ENCODE results near the gene LIPG. TPM values are rescaled to one million over a fixed set of nuclear protein-coding genes. Genes with fewer than 3 reads are reported as not detected.
A peak's percentile ranks its signal among the peaks of the same experiment; 100 is the strongest.

LIPG gene
- total RNA-seq, 1 experiment from 2014 or later = 3.2 TPM

DNA sequence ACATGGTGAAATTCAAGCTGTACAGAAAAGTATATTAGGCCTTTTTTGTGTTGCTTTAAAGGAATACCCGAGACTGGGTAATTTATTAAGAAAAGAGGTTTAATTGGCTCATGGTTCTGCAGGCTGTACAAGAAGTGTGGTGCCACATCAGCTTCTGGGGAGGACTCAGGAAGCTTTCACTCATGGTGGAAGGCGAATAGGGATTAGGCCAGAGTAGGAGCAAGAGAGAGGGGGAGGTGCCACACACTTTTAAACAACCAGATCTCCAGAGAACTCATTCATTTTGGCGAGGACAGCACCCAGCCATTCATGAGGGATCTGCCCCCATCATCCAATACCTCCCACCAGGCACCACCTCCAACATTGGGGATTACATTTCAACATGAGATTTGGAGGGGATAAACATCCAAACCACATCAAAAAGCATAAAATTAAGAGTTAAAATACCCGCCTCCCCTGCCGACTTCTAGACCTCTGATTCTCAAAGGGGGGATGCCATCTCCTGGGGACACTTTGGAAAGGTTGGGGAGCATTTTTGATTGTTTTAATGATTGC lies 15.1 kb upstream of the LIPG start:
- no peak for DNase-seq (ENCODE audit: low spot score)

DNA sequence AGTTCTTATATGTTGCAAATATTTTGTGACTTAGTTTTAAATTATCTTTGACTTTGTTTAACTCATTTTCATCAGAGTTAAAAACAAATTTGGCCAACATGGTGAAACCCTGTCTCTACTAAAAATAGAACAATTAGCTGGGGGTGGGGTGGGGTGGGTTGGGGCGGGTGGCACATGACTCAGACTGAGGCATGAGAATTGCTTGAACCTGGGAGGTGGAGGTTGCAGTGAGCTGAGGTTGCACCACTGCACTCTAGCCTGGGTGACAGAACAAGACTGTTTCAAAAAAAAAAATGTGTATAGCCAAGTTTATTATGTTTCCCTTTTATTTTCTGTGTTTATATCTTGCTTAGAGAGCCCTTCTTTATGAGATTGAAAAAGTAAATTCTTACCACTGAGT lies 14.2 kb upstream of the LIPG start:
- DNase-seq (ENCODE audit: low spot score) = no peak

DNA sequence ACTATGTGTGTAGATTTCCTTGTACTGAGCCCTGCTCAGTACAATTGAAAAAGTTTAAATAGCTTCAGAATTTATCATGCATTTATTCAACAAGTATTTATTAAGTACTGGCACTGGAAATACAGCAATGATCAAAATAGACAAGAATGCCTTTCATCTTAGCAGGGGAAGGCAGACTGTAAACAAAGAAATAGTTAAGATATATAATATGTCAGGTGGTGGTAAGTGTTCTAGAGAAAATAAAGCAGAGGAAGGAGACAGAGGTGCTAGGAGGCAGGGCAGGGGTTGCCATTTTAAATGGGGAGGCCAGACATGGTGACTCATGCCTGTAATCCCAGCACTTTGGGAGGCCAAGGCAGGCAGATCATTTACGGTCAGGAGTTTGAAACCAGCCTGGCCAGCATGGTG lies 13.6 kb upstream of the LIPG start:
- peak; percentile 51 for DNase-seq (ENCODE audit: low spot score)

DNA sequence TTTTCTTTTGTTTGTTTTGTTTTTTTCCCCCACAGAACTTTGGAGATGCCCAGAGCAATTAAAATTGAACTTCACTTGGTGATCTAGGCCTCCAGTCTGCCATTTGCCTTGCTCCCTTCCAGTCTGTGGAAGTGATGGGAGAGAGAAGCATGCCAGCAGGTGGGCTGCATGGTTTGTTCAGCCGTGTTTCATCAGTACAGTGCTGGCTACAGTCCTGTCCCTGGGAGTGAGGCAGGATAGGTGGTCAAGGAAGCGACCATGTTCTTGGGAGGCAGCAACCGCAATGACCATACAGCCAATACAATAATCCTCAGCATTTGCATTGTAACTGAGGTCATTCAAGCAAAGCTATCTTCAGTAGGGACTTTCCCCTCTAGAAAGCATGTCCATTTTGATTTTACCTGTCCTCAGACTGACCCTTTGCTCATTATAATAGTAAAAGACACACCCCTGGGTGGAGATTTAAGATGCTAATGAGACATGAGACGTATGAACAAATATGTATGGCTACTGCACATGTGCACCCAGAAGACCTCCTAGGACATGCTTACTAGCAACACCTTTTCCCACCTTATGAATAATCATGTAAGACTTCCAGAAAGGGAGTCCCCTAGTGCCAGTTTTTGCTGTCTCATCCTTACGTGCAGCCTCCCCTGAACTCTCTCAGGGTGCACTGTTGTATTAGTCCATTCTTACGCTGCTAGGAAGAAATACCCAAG lies 11.1 kb upstream of the LIPG start:
- no peak for DNase-seq (ENCODE audit: low spot score)

DNA sequence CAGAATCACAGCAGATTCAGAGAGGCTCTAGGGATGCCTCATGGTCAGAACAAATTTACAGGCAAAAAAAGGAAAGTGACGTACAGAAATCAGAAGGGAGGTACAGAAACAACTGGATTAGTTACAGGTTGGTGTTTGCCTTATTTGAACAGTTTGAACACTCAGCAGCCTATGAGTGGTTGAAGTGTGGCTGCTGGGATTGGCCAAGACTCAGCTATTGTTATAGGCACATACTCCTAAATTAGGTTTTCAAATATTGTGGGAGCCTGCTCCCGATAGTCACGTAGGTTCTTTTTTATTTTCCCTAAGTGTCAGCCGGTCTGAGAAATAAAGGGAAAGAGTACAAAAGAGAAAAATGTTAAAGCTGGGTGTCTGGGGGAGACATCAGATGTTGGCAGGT lies 8.9 kb upstream of the LIPG start:
- DNase-seq (ENCODE audit: low spot score) = no peak

DNA sequence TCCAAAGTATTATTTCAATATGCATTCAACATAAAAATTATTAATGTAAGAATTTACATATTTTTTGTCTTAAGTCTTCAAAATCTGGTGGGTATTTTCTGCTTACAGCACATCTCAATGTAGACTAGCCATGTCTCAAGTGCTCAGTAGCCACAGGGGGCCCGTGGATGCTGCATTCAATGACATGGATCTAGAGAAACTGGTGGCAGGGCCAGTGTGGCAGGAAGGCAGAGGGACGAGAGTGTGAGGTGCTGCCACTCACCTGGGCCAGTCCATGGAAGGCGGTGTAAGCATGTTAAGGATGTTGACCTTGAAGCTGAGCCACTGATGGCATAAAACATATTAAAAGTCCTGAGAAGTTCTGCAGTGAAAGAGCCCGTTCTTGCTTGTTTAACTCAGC lies 6.2 kb upstream of the LIPG start:
- DNase-seq (ENCODE audit: low spot score) = no peak

DNA sequence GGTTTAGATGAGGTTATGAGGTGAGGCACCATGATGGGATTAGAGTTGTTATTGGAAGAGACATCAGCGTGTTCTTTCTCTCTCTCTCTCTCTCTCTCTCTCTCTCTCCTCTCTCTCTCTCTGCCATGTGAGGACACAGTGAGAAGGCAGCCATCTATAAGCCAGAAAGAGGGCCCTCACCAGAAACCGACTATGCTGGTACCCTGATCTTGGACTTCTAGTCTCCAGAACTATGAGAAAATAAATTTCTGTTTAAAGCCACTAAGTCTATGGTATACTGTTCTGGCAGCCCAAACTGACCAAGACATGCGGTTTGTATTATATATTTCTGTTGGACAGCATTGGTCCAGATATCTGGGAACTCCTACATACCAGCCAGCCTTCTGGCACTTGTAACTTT lies 3.5 kb upstream of the LIPG start:
- no peak for DNase-seq (ENCODE audit: low spot score)

DNA sequence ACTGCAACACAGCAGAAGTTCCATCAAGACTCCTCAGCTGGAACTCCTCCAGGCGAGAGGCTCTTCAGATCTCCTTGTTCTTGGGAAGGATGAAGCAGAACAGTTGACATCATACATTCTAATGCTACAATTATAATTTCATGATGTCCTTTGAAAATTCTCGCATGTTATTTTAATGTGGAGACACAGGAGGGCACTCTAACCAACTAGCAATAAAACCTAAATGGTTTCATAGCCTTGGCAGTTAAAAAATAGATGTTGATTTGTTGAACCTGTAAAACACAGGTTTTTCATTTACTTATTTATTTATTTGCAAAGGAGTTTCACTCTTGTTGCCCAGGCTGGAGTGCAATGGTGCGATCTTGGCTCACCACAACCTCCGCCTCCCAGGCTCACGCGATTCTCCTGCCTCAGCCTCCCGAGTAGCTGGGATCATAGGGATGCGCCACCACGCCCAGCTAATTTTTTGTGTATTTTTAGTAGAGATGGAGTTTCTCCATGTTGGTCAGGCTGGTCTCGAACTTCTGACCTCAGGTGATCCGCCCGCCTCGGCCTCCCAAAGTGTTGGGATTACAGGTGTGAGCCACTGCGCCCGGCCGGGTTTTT lies 2.4 kb upstream of the LIPG start:
- peak; percentile 22 for DNase-seq (ENCODE audit: low spot score)

DNA sequence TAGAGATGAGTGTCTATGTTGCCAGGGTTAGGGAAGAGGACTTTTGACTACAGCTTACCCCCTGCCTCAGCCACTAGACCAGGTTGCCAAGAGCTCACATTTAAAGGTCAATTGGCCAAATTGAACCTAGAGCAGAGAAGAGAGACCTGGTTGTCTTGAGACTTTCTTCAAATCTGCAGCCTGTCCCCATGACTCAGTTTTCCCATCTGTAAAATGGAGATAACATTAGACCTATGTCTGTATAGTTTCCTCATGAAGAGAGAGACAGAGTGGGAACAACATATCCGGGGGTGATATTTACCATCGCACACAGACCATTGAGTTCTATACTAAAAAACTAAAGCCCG lies 1.6 kb upstream of the LIPG start:
- DNase-seq (ENCODE audit: low spot score) = no peak

DNA sequence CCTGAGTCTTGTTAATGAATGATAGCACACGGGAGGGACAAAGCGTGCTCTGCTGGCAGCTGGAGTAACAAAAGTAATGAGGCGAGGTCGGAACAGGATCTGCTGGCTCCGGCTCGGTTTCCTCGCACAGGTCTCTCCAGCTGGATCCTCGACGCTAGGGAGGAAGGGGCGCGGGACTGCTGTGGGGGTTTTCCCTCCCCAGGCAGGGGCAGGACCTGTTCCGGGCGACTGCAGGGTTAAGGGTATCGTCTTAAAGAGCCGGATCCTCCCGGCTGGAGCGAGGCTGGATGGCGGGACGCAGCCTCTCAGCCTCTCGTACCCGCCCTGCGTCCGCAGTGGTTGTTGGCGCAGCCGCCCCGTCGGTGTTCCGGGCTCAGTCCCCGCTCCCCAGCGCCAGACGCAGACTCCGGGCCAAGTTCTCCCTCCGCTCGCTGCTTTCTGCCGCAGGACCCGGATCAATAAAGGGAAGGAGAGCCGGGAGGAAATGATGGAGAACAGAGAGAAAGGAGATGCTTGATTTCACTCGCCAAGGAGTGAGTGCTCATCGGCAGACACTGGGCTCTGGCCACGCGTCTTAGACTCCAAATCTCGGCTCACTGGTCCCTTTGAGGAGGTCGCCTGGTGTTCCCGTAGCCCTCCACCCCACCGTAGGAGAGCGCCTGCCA lies 1.1 kb upstream of the LIPG start:
- no peak for DNase-seq (ENCODE audit: low spot score)

DNA sequence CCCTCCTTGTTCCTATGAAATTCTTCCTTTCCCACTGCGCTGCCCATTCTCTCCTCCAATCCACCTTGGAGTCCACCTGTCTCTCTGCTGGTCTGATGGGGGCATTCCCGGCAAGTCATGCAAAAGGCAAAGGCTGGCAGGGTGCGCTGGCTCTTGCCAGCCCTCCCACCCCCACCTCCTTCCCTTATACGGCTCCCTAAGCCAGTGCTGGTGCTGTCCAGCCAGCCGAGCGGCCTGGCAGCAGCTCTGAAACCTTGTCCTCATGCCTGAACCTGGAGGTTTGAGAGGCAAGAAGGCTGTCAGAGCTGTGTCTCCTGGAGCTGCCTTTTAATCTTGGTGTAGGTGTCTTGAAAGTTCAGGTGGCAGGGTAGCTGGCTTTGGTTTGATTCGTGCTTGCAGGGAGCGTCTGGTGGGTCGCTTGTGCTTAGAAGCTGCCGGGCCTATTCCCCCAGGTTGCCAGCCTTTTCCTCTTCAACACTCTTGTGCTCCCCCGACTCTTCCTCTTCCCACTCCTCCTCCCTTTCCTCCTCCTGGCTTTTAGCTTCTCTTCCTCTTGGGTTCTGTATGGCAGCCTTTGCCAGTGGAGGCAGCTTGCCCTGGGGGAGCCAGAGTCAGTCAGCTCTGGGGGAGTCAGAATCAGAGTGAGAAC lies 748 bp downstream of the LIPG start:
- DNase-seq (ENCODE audit: low spot score) = no peak

DNA sequence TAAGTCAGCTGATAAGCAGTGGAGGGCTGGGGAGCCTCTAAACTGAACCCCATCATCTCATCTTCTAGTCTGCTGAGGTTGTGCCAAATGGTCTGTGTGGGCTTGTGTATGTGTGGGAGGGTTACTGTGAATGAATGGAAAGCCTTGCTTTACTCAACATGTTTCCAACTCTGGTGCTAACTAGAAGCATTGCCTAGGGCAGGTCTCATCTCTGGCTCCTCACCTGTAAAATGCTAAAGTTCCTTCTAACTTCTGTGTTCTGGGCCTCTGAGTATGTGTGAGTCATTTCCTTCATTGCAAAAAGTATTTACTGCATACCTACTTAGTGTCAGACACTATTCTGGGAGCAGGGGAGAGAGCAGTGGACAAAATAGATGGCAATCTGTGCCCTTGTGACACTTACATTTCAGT lies 1.3 kb downstream of the LIPG start:
- DNase-seq (ENCODE audit: low spot score) = peak; percentile 55

DNA sequence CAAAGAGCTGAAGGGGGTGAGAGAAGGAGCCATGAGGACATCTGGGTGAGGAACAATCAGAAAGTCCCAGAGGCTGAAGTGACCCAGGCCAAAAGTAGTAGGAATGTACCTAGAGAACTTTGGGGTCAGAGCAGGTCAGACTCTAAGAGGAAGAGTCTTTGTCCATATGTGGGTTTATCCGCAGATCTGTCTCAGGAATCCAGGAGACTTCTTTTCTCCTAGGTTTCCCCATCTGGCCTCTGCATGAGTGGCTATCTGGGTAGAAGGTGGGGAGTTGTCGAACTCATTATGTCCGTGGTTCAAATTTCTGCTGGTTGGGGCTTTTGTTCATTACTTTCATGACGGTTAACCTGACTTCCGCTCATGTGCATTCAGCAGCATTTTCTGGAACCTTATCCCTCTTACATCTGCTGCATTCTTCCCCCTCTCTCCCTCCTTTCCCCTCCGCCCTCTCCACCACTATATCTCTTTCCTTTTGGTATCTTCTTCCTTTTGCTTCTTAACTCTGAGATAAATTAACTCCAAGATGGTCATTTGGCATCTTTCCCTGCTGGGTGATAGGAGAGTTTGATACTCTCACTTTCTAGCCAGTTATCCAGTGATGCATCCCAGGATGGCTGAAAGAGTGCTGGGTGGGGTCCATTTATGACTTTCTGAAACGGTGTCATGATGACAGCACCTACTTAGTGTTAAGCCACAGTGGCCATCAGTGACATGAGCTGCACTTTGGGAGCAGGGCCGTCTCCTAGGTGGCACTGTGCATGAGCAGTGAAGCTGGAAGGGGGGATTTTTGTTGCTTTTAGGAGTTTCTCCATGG lies 2.1 kb downstream of the LIPG start:
- DNase-seq (ENCODE audit: low spot score) = no peak

DNA sequence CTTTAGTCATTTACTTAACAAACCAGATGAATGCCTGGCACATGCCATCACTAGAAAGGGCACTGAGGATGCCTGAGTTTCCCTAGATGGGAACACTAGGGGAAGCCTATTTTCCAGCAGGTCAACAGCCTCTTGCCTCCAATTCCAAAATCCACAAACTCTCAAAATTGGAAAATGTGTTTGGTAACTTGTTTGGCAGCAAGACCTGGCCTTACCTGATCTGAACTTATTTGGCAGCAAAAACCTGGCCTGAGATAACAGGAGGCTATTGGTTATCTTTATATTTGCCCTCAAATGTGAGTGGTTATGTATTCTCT lies 2.6 kb downstream of the LIPG start:
- no peak for DNase-seq (ENCODE audit: low spot score)

DNA sequence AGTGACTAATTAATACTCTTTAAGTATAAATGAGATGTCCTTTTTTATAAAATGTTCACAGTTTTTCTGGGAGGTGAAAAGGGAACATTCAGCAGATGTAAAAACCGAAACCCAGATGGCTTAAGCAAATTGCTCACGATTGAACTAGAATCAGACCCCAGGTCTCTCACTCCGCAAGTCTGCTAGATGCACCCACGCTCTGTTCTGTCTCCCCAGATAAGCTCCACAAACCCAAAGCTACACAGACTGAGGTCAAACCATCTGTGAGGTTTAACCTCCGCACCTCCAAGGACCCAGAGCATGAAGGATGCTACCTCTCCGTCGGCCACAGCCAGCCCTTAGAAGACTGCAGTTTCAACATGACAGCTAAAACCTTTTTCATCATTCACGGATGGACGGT lies 3.2 kb downstream of the LIPG start:
- DNase-seq (ENCODE audit: low spot score) = no peak

DNA sequence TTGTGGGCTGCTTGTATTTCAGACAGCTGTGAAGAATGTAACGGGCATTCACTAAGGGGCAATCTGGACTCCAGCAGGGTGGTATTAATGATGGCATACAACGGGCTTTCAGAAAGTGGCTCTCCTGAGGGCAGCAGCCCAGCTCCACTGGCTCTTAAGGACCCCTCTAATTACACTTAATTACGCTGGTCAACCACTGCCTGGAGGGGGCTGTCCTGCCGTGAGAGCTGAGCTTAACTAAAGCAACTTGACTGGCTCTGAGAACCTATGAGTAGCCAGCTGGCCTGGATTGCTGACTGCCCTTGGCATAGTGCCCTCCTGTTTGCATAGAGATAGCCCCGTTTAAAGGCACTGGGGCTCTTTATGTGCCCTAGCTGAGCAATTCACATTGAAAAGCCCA lies 3.8 kb downstream of the LIPG start:
- no peak for DNase-seq (ENCODE audit: low spot score)

DNA sequence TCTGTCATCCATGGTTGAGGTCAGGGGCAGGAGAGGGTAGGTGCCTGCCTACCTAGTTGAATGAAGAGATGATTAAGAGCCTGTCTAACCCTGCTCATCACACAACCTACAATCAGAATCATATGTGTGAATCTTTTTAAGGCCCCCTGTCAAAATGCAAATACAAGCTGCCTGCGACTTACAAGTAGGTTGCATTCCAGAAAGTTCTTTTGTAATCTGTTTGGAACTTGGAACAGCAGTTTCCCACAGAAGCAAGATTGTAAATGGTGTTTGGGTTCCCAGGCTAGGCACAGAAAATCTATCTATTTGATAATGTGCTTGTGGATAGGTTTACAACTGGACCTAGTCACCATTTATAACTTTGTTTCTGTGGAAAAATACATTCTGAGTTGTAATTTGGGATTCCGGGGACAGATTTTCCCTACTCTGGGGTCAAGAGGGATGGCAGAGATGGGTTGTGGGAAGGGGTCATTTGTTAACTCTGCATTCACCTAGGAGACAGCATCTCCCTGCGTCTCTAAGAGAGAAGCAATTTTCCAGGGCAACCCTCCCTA lies 4.4 kb downstream of the LIPG start:
- DNase-seq (ENCODE audit: low spot score) = no peak

DNA sequence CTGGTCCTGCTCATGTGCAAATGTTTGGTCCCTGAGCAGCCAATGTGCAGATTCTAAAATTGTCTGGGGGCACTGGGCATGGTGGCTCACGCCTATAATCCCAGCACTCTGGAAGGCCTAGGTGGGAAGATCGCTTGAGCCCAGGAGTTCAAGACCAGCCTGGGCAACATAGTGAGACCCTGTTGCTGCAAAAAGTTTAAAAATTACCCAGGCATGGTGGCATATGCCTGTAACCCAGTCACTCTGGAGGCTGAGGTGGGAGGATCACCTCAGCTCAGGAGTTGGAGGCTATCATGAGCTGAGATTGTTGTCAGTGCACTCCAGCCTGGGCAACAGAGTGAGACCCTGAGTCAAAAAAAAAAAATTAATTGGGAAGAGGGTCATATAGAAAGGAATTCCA lies 5.1 kb downstream of the LIPG start:
- DNase-seq (ENCODE audit: low spot score) = no peak

DNA sequence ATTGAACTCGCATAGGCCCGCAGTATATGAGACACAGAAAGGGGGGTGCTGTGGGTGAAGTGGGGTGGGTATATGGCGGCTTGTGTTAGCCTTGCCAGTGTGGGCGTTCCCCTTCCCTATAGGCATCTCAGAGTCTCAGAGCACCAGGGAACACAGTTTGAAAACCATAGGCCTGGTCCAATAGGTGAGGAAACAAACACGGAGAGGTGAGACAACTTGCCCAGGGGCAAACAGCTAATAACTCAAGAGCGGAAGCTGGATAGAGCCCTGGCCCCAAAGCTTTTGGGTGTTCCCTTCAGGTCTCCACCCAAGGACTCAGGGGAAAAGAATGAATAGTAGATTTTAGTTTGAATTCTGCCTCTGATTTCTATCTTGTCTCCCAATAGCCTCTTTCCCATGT lies 7.9 kb downstream of the LIPG start:
- no peak for DNase-seq (ENCODE audit: low spot score)

DNA sequence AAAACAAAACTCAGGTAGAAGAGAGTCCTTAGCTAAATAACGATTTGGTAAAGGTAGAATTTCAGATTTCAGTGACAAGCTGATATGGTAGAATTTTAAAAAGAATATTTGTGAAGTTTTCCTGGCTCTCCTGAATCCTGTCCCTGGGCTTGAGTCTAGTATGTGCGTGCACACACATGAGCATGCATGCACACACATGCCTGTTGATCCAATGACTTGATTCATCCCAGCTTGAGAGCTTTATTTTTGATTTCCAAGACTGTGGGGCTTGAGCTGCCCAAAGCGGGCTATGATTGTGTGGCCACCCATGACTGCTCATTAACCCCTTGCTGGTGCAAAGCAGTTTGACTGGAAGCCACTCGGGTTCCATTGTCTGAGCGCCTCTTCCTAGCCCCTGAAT lies 9.0 kb downstream of the LIPG start:
- no peak for DNase-seq (ENCODE audit: low spot score)

DNA sequence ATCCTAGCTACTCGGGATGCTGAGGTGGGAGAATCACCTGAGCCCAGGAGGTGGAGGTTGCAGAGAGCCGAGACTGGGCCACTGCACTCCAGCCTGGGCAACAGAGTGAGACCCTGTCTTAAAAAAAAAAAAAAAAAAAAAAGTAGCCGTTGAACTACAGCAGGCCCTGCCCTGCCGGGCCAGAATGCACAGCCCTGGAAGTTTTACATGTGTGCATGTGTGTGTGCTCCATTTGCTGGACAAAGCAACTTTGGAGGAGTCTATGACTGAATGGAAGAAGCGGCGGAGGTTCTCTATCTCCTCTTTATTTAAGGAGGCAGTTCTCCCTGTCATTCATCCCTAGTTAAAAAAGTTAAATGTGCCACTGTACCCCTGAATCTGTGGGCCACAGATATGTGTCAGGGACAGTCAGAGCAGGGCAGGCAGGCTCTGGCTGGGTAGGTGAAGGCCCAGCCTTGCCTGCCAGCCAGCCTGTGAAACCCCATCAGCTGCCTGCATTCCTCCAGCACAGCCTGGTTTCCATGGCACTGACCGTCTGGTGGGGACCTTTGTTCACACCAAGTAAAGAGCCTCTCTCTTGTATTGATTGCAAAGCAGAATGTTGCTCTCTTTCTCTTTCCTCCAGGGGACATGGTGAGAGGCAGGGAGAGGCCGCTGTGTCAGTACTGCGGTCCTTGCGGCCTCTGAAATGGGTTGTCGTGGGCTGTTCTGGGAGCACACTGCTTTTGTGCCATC lies 10.9 kb downstream of the LIPG start:
- no peak for DNase-seq (ENCODE audit: low spot score)

Data from A172 (cell line).